ENCODE data around the gene CAMK2B. TPM values are rescaled to one million over a fixed set of nuclear protein-coding genes. Genes with fewer than 3 reads are reported as not detected.

CAMK2B gene
- total RNA-seq, 4 donors from 2014 or later: 7.0 to 19.3 (median 18.5) TPM

- Histone ChIP-seq H3K27me3 (no peaks in the 10 kb centered on the region), H3K4me3 (replicated peaks in 1 of 3) (no peak overlapping the region), H3K9me3 (no peaks in the 10 kb centered on the region), H3K36me3 (no peaks in the 10 kb centered on the region), H3K4me1 (no peaks in the 10 kb centered on the region), H3K27ac (no peak overlapping the region)
- TF ChIP-seq POLR2A (IDR thresholded peaks at IDR 0.05): no peak
- TF ChIP-seq CTCF (IDR thresholded peaks at IDR 0.05): no peak
- peak in 1 of 2 donors; percentile 2 for DNase-seq
- WGBS, 2 donors: 73 to 83% methylated on average over 11 to 13 of the region's 15 CpGs
- intact Hi-C loops (cut with DNase I): no loop called here
These were observed 43.4 kb downstream of the CAMK2B start for GRCh38 chr7:44281811-44282600.

- intact Hi-C loops (cut with DNase I): no loop called here
These were observed 44.2 kb downstream of the CAMK2B start for GRCh38 chr7:44280993-44281721.

GRCh38 chr7:44280636-44280992, 44.8 kb downstream of the CAMK2B start:
- Histone ChIP-seq H3K4me3 (replicated peaks in 1 of 3) (no peak overlapping the region), H3K27me3 (no peaks in the 10 kb centered on the region), H3K4me1 (peaks cover 0 to 9% of the 10 kb centered on the region in 2 donors), H3K36me3 (no peaks in the 10 kb centered on the region), H3K27ac (no peak overlapping the region), H3K9me3 (no peaks in the 10 kb centered on the region)
- WGBS, 2 donors: 78 to 83% methylated on average over 8 of the region's 8 CpGs
- TF ChIP-seq POLR2A (IDR thresholded peaks at IDR 0.05) (no peak), CTCF (IDR thresholded peaks at IDR 0.05) (no peak)
- intact Hi-C loops (cut with DNase I): no loop called here
- no peak for DNase-seq

More at GRCh38 chr7:44280993-44281721, 44.2 kb downstream of the CAMK2B start:
- Histone ChIP-seq H3K9me3 (no peaks in the 10 kb centered on the region), H3K4me1 (peaks cover 0 to 4% of the 10 kb centered on the region in 2 donors), H3K36me3 (no peaks in the 10 kb centered on the region), H3K4me3 (replicated peaks in 1 of 3) (no peak overlapping the region), H3K27ac (no peak overlapping the region), H3K27me3 (no peaks in the 10 kb centered on the region)
- TF ChIP-seq POLR2A (IDR thresholded peaks at IDR 0.05): no peak
- DNase-seq: peak in 1 of 2 donors; percentile 0
- WGBS, 2 donors: 81 to 85% methylated on average over 7 to 9 of the region's 20 CpGs

GRCh38 chr7:44279731-44280505, 45.5 kb downstream of the CAMK2B start:
- DNase-seq: peak in 1 of 2 donors; percentile 1
- no peak overlapping the region for H3K27ac ChIP-seq
- WGBS, 2 donors: 85 to 91% methylated on average over 15 of the region's 15 CpGs
- intact Hi-C loops (cut with DNase I): no loop called here
- H3K9me3 ChIP-seq: no peaks in the 10 kb centered on the region
- H3K27me3 ChIP-seq: no peaks in the 10 kb centered on the region
- TF ChIP-seq POLR2A (IDR thresholded peaks at IDR 0.05) (no peak), CTCF (IDR thresholded peaks at IDR 0.05) (no peak)
- peaks cover 0 to 9% of the 10 kb centered on the region in 2 donors for H3K4me1 ChIP-seq
- no peaks in the 10 kb centered on the region for H3K36me3 ChIP-seq
- H3K4me3 ChIP-seq (replicated peaks in 1 of 3): no peak overlapping the region

- Histone ChIP-seq H3K36me3 (no peaks in the 10 kb centered on the region), H3K9me3 (no peaks in the 10 kb centered on the region), H3K27me3 (no peaks in the 10 kb centered on the region), H3K4me1 (peaks cover 0 to 9% of the 10 kb centered on the region in 2 donors), H3K4me3 (replicated peaks in 1 of 3) (no peak overlapping the region), H3K27ac (no peak overlapping the region)
- peak in 1 of 2 donors; percentile 1 for DNase-seq
- TF ChIP-seq POLR2A (IDR thresholded peaks at IDR 0.05) (no peak), CTCF (IDR thresholded peaks at IDR 0.05) (no peak)
- intact Hi-C loops (cut with DNase I): no loop called here
- 83% methylated on average over 6 of the region's 6 CpGs for WGBS, 2 donors
These were observed 46.1 kb downstream of the CAMK2B start for GRCh38 chr7:44279286-44279685.

Data from thyroid gland (tissue), 4 donors.